OCI-LY7 (cell line): ENCODE results near the gene LTK. TPM values are rescaled to one million over a fixed set of nuclear protein-coding genes. Genes with fewer than 3 reads are reported as not detected.

Source experiments
- BruUV-seq: library from RNA; stranded (reverse); fragments of 400-500 nt; replicated peaks from 2 replicates; lab custom pipeline; 2021; lab: Mats Ljungman, UMichigan
- CTCF ChIA-PET: fragments of 300-600 bp; sonication (Branson Sonifier 250); formaldehyde crosslinking; loops from one replicate; lab custom pipeline; 2022; ENCODE audit warnings: antibody characterized with exemption; ENCODE audit not compliant: unreplicated experiment; lab: Charles Lee
- POLR2A ChIA-PET: fragments of 300-600 bp; sonication (Branson Sonifier 250); formaldehyde crosslinking; loops from one replicate; lab custom pipeline; 2022; ENCODE audit warnings: antibody characterized with exemption; lab: Charles Lee
- DNase-seq: peaks from one replicate; pipeline ENCODE4 v3.0.0-alpha.2; 2015; ENCODE audit warnings: low spot score
- H2AFZ ChIP-seq: fragments of 200-600 bp; sonication (generic), shearing (Covaris generic); 2 replicates; pipeline ENCODE4 v1.6.1; 2014; ENCODE audit warnings: mild to moderate bottlenecking, antibody characterized with exemption, low read length, moderate library complexity
- H3K27ac ChIP-seq: fragments of 200-600 bp; sonication (generic); 2 replicates; pipeline ENCODE4 v1.5.1; 2014; ENCODE audit warnings: mixed run types, low read depth, mild to moderate bottlenecking, moderate library complexity, low read length, inconsistent platforms; ENCODE audit not compliant: poor library complexity, severe bottlenecking
- H3K36me3 ChIP-seq: fragments of 200-600 bp; sonication (generic); 2 replicates; pipeline ENCODE4 v1.6.1; 2014; ENCODE audit warnings: mild to moderate bottlenecking, antibody characterized with exemption, low read length, moderate library complexity, mixed read lengths; ENCODE audit not compliant: insufficient read depth
- H3K4me1 ChIP-seq: fragments of 200-600 bp; sonication (generic); 2 replicates; pipeline ENCODE4 v1.5.1; 2014; ENCODE audit warnings: mild to moderate bottlenecking, low read length; ENCODE audit not compliant: insufficient read depth, poor library complexity, severe bottlenecking
- H3K4me2 ChIP-seq: fragments of 200-600 bp; sonication (generic); 2 replicates; pipeline ENCODE4 v1.6.1; 2014; ENCODE audit warnings: mild to moderate bottlenecking, low read length
- H3K4me3 ChIP-seq: fragments of 200-600 bp; sonication (generic); 2 replicates; pipeline ENCODE4 v1.5.1; 2014; ENCODE audit warnings: mild to moderate bottlenecking, low read depth, low read length; ENCODE audit not compliant: poor library complexity, severe bottlenecking
- H3K79me2 ChIP-seq: fragments of 200-600 bp; sonication (generic); 2 replicates; pipeline ENCODE4 v1.6.1; 2016; ENCODE audit warnings: low read depth, mild to moderate bottlenecking, low read length, moderate library complexity, mixed read lengths; ENCODE audit not compliant: insufficient read depth
- H3K9me2 ChIP-seq: fragments of 200-600 bp; sonication (generic); 2 replicates; pipeline ENCODE4 v1.6.1; 2016; ENCODE audit warnings: mild to moderate bottlenecking, low read length, mixed read lengths; ENCODE audit not compliant: insufficient read depth
- H3K9me3 ChIP-seq: fragments of 200-600 bp; sonication (generic); 2 replicates; pipeline ENCODE4 v1.6.1; 2014; ENCODE audit warnings: mild to moderate bottlenecking, mixed run types, low read length, mixed read lengths
- H4K20me1 ChIP-seq: fragments of 200-600 bp; sonication (generic); 2 replicates; pipeline ENCODE4 v1.6.1; 2014; ENCODE audit warnings: mild to moderate bottlenecking, antibody characterized with exemption, low read length, moderate library complexity, mixed read lengths; ENCODE audit not compliant: insufficient read depth
- EZH2phosphoT487 ChIP-seq: fragments of 200-600 bp; sonication (generic); IDR thresholded peaks from 2 replicates; pipeline ENCODE4 v1.6.1; 2018; ENCODE audit warnings: low read depth, borderline replicate concordance, mild to moderate bottlenecking, mixed run types, antibody characterized with exemption, low read length, moderate library complexity, mixed read lengths
- intact Hi-C: fragments of 100-400 bp; cut with micrococcal nuclease; formaldehyde crosslinking; loops from one replicate; pipeline ENCODE4 v1.10.0; 2022; ENCODE audit not compliant: unreplicated experiment
- total RNA-seq, 2 experiments: library from RNA; depleted of rRNA in 1 of 2; stranded (reverse); fragments of >200 nt in 1 of 2; shearing (Covaris generic) in 1 of 2; gene quantifications; 2 replicates each; pipeline ENCODE4 v1.2.3, GENCODE V29; 2014 to 2022
- TF ChIP-seq, protein P1 (sequence below): fragments of 200-600 bp; sonication (generic); conservative IDR thresholded peaks from 2 replicates; pipeline ENCODE4 v1.5.1; 2014; ENCODE audit warnings: mild to moderate bottlenecking, antibody characterized with exemption, low read length, moderate library complexity, mixed read lengths

The LTK gene
- total RNA-seq, 2 experiments from 2014 or later: 0.11 to 0.22 TPM

DNA sequence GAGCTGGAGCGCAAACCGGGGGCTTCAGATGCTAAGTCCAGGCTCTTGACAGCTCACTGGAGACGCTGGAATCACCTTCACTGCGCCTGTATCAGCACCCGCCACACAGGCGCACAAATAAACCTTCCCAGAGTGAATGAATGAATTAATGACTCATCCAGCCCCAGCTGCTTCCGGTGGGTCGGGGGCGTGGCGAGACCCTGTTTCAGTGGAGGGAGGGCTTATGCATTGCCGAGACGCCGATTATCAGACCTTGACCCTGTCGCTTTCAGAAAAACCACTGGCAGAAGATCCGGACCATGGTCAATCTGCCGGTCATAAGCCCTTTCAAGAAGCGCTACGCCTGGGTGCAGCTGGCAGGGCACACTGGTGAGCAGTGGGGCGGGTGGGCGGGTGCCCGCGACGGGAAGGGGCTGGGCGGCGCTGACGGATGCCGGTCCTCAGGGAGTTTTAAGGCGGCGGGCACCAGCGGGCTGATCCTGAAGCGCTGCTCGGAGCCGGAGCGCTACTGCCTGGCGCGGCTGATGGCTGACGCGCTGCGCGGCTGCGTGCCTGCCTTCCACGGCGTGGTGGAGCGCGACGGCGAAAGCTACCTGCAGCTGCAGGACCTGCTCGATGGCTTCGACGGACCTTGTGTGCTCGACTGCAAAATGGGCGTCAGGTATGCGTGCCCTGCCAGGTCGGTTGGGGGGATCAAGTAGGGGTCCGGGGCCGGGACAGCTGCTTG lies 12.3 kb downstream of the LTK start:
- DNase-seq: peak; percentile 23

DNA sequence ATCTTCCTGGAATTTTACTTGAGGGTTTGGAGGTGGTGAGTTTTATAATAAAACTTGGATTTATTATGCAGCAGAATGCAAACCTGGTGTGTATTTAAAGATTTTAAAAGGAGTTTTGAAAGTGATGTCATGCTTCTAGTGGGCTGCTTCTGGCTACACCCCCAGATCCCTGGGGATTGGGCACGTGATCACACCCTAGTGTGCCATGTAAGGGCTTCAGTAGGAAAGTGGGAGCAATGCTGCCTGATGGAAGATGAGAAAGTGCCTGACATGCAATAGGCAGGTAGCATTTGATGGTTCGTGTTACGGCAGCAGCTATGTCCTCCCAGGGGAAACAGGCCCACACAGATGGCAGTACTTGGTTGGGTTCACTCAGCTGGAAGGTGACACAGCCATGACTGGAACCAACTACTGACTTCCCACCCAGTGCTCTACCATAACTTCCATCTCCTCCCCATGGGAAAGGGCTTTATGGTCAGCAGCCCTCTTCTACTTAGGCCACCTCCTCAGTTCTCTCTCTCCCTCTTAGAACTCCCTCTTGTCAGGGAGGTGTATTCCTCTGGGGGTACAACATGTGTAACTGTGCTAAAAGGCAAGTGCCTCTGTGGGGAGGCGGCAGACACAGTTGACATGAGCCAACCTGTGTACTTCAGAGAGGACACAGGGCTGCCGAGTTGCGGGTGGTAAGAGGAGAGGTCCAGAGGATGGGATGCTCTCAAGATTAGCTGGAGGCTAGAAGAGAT lies 14.3 kb downstream of the LTK start:
- Histone ChIP-seq H3K9me3 (no peaks in the 10 kb centered on the region), H3K79me2 (no peaks in the 10 kb centered on the region), H3K9me2 (no peaks in the 10 kb centered on the region), H3K4me3 (no peak overlapping the region), H3K4me2 (no peak overlapping the region), H2AFZ (no peak overlapping the region), H3K36me3 (no peaks in the 10 kb centered on the region), H4K20me1 (no peaks in the 10 kb centered on the region; the same call in 1 of the 2 replicates), H3K4me1 (peaks cover 10% of the 10 kb centered on the region), H3K27ac (no peak overlapping the region)
- no TSS peak for BruUV-seq
- POLR2A ChIA-PET: no interaction called here
- CTCF ChIA-PET: no interaction called here
- no peak for DNase-seq
- intact Hi-C loops: no loop called here
- TF ChIP-seq, protein P1, sequence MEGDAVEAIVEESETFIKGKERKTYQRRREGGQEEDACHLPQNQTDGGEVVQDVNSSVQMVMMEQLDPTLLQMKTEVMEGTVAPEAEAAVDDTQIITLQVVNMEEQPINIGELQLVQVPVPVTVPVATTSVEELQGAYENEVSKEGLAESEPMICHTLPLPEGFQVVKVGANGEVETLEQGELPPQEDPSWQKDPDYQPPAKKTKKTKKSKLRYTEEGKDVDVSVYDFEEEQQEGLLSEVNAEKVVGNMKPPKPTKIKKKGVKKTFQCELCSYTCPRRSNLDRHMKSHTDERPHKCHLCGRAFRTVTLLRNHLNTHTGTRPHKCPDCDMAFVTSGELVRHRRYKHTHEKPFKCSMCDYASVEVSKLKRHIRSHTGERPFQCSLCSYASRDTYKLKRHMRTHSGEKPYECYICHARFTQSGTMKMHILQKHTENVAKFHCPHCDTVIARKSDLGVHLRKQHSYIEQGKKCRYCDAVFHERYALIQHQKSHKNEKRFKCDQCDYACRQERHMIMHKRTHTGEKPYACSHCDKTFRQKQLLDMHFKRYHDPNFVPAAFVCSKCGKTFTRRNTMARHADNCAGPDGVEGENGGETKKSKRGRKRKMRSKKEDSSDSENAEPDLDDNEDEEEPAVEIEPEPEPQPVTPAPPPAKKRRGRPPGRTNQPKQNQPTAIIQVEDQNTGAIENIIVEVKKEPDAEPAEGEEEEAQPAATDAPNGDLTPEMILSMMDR: no peak
- no peak for TF ChIP-seq EZH2phosphoT487

More for the DNA sequence above, 12.3 kb downstream of the LTK start:
- Histone ChIP-seq H3K9me2 (no peaks in the 10 kb centered on the region), H3K9me3 (no peaks in the 10 kb centered on the region), H3K4me3 (no peak overlapping the region), H3K27ac (no peak overlapping the region), H3K36me3 (no peaks in the 10 kb centered on the region), H3K79me2 (no peaks in the 10 kb centered on the region), H2AFZ (no peak overlapping the region), H4K20me1 (no peaks in the 10 kb centered on the region; the same call in 1 of the 2 replicates), H3K4me1 (no peaks in the 10 kb centered on the region), H3K4me2 (peak overlapping the region; percentile 27)
- CTCF ChIA-PET: no interaction called here
- TF ChIP-seq EZH2phosphoT487: no peak
- POLR2A ChIA-PET: no interaction called here
- intact Hi-C loops: no loop called here
- BruUV-seq: no TSS peak

GRCh38 chr15:41498657-41499056 lies 15.0 kb downstream of the LTK start:
- POLR2A ChIA-PET: no interaction called here
- CTCF ChIA-PET: no interaction called here
- H2AFZ ChIP-seq: no peak overlapping the region
- H3K79me2 ChIP-seq: no peaks in the 10 kb centered on the region
- no peaks in the 10 kb centered on the region for H3K36me3 ChIP-seq
- intact Hi-C loops: no loop called here
- no TSS peak for BruUV-seq
- TF ChIP-seq, protein P1: no peak
- TF ChIP-seq EZH2phosphoT487: no peak
- H3K9me2 ChIP-seq: no peaks in the 10 kb centered on the region
- no peak for DNase-seq
- H3K9me3 ChIP-seq: no peaks in the 10 kb centered on the region
- peaks cover 13% of the 10 kb centered on the region for H3K4me1 ChIP-seq
- no peak overlapping the region for H3K27ac ChIP-seq
- H3K4me2 ChIP-seq: no peak overlapping the region
- no peaks in the 10 kb centered on the region for H4K20me1 ChIP-seq
- H3K4me3 ChIP-seq: no peak overlapping the region
